ENCODE data around the gene SAP25. TPM values are rescaled to one million over a fixed set of nuclear protein-coding genes. Genes with fewer than 3 reads are reported as not detected.

Gene SAP25
- polyA plus RNA-seq, 1 experiment = not detected

DNA sequence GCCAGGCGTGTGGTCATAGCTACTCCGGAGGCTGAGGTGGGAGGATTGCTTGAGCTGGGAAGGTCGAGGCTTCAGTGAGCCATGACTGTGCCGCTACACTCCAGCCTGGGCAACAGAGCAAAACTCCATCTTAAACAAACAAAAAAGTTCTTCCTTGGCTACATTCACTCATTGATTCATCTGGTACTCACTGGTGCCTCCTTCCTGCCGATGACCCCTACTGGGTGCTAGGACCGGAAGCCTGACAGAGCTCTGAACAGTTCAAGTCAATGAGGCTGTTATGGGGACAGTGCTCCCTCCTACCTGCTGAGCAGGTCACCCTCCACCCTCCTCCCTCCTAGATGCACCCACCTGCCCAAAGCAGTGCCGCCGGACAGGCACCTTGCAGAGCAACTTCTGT is 33.4 kb upstream of the SAP25 start:
- no peak overlapping the region for H3K4me3 ChIP-seq (ENCODE audit: low read depth, low read length)
- CTCF ChIA-PET = interaction anchor here (0.6 to 0.7 kb wide), 2 partner anchors 17 to 47 kb away, joined by 3 to 4 read pairs; no protein-coding TSS in a partner anchor
- no peak overlapping the region for H3K27ac ChIP-seq (ENCODE audit: low read depth, low read length)
- DNase-seq (ENCODE audit: low read depth, low spot score) = no peak
- POLR2A ChIA-PET = interaction anchor here (0.6 to 3.9 kb wide), 2 partner anchors 21 to 23 kb away, joined by 4 to 18 read pairs; partner anchors contain the start of genes FBXO24 and LRCH4
- no peaks in the 10 kb centered on the region; the same call in 1 of the 2 replicates for H3K9me3 ChIP-seq (ENCODE audit: control insufficient read depth, insufficient read depth, low read length)
- no peaks in the 10 kb centered on the region for H3K27me3 ChIP-seq (ENCODE audit: control insufficient read depth, insufficient read depth, low read length)
- TF ChIP-seq, protein P1, sequence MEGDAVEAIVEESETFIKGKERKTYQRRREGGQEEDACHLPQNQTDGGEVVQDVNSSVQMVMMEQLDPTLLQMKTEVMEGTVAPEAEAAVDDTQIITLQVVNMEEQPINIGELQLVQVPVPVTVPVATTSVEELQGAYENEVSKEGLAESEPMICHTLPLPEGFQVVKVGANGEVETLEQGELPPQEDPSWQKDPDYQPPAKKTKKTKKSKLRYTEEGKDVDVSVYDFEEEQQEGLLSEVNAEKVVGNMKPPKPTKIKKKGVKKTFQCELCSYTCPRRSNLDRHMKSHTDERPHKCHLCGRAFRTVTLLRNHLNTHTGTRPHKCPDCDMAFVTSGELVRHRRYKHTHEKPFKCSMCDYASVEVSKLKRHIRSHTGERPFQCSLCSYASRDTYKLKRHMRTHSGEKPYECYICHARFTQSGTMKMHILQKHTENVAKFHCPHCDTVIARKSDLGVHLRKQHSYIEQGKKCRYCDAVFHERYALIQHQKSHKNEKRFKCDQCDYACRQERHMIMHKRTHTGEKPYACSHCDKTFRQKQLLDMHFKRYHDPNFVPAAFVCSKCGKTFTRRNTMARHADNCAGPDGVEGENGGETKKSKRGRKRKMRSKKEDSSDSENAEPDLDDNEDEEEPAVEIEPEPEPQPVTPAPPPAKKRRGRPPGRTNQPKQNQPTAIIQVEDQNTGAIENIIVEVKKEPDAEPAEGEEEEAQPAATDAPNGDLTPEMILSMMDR (IDR thresholded peaks at IDR 0.05; ENCODE audit: low read depth, low read length) = no peak

DNA sequence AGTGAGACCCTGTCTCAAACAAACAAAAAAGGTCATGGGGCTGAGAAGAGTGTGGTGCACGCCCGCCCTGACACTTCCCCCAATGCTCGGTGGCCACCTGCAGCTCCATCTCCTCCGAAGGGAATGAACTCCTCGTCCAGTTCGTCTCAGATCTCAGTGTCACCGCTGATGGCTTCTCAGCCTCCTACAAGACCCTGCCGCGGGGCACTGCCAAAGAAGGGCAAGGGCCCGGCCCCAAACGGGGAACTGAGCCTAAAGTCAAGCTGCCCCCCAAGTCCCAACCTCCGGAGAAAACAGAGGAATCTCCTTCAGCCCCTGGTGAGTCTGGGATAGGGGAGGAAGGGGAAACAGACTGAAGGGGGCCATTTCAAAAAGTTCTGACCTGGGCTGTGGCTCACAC is 32.6 kb upstream of the SAP25 start:
- TF ChIP-seq, protein P1 (IDR thresholded peaks at IDR 0.05; ENCODE audit: low read depth, low read length) = no peak
- POLR2A ChIA-PET = interaction anchor here (3.9 kb wide), 1 partner anchor 20 kb away, joined by 18 read pairs; the partner anchor contains the start of genes FBXO24 and LRCH4

DNA sequence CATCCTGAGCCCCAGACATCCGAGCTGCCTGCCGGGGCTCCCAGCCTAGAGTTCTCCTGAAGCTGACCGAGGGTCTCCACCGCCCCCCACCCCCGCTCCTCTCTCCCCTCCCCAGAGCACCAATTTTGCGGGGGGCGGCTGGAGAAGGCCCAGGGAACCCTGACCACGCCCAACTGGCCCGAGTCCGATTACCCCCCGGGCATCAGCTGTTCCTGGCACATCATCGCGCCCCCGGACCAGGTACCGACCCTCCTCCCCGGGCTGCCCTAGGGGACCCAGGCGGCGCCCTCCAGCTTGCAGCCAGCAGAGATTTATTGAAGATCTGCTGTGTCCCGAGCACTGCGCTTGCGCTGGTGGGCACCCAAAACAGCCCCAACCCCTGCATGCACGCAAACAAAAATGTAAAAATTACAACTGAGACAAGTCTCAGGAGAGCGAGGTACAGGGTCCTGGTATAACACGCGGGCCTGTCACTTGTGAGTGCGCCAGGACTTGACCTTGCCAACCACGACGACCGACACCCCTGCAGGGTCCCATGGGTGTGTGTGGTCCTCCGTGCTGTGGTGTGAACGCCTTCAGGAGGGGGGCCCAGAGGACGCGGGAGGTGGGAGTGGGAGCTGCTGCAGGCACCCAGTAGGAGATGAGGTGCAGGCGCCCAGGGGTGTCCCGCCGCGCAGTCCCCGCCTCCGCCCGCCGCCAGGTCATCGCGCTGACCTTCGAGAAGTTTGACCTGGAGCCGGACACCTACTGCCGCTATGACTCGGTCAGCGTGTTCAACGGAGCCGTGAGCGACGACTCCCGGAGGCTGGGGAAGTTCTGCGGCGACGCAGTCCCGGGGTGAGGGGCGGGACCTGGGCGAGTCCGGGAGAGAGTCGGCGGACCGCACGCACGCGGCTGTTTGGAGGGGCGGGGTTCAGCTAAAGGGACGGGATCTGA is 31.5 kb upstream of the SAP25 start:
- DNase-seq (ENCODE audit: low read depth, low spot score) = no peak
- Histone ChIP-seq H3K27me3 (ENCODE audit: control insufficient read depth, insufficient read depth, low read length) (no peaks in the 10 kb centered on the region), H3K4me3 (ENCODE audit: low read depth, low read length) (peak overlapping the region; percentile 94), H3K9me3 (ENCODE audit: control insufficient read depth, insufficient read depth, low read length) (no peaks in the 10 kb centered on the region; the same call in 1 of the 2 replicates), H3K27ac (ENCODE audit: low read depth, low read length) (no peak overlapping the region)
- TF ChIP-seq, protein P1 (IDR thresholded peaks at IDR 0.05; ENCODE audit: low read depth, low read length) = no peak
- ChIA-PET CTCF (interaction anchor here (0.9 to 1.3 kb wide), 2 partner anchors 17 to 41 kb away, joined by 3 to 4 read pairs; no protein-coding TSS in a partner anchor), POLR2A (interaction anchor here (1.5 to 3.9 kb wide), 2 partner anchors 19 to 68 kb away, joined by 4 to 18 read pairs; partner anchors contain the start of genes FBXO24 and LRCH4)

More for the DNA sequence above, 32.6 kb upstream of the SAP25 start:
- Histone ChIP-seq H3K27ac (ENCODE audit: low read depth, low read length) (no peak overlapping the region), H3K9me3 (ENCODE audit: control insufficient read depth, insufficient read depth, low read length) (no peaks in the 10 kb centered on the region; the same call in 1 of the 2 replicates), H3K4me3 (ENCODE audit: low read depth, low read length) (no peak overlapping the region), H3K27me3 (ENCODE audit: control insufficient read depth, insufficient read depth, low read length) (no peaks in the 10 kb centered on the region)
- CTCF ChIA-PET = interaction anchor here (0.9 kb wide), 1 partner anchor 42 kb away, joined by 3 read pairs; no protein-coding TSS in a partner anchor
- no peak for DNase-seq (ENCODE audit: low read depth, low spot score)

DNA sequence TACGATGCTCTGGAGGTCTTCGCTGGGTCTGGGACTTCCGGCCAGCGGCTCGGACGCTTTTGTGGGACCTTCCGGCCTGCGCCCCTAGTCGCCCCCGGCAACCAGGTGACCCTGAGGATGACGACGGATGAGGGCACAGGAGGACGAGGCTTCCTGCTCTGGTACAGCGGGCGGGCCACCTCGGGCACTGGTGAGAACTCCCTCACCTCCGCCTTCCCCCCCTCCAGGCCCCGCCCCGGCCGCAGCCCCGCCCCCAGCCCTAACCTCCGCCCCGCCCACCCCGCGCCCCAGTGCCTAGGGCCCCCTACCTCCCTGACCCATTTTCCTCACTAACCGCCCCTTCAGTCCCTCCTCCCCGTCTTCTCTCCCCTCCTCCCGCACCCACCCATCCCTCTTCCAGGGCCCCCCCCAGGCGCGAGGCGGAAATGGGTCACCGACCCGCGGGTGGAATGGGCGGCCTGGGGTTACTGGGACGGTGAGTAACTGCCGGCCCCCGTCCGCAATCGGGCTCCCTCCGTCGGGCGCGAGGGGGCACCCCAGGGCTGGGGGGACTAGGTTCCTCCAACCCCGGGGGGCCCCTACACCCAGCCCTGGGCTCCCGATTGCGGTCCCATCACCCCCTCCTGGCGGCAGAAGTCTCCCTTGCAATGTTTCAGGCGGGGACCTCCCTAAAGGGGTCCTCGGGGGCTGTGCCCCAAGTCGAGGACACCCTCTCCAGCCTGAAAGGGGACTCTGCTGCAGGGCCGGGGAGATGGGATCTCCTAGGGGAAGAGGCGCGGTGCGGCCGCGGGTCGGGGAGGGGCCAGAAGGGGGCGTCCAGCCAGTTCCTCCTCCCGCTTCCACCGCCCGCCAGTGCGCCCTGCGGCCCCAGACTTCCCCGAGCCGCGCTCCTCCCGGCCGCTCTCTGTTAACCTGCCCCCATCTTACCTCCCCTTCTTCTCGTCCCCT is 30.6 kb upstream of the SAP25 start:
- Histone ChIP-seq H3K9me3 (ENCODE audit: control insufficient read depth, insufficient read depth, low read length) (no peaks in the 10 kb centered on the region; the same call in 1 of the 2 replicates), H3K27ac (ENCODE audit: low read depth, low read length) (peak overlapping the region; percentile 77), H3K27me3 (ENCODE audit: control insufficient read depth, insufficient read depth, low read length) (no peaks in the 10 kb centered on the region), H3K4me3 (ENCODE audit: low read depth, low read length) (peak overlapping the region; percentile 94)
- ChIA-PET CTCF (interaction anchor here (0.9 to 2.2 kb wide), 3 partner anchors 9 to 135 kb away, joined by 4 to 14 read pairs (median 6); partner anchors contain the start of gene MOSPD3), POLR2A (interaction anchor here (0.5 to 3.9 kb wide), 6 partner anchors 8 to 1732 kb away, joined by 4 to 68 read pairs (median 12); partner anchors contain the start of genes FBXO24, LRCH4 and MOSPD3)
- TF ChIP-seq, protein P1 (IDR thresholded peaks at IDR 0.05; ENCODE audit: low read depth, low read length) = peak; percentile 46
- DNase-seq (ENCODE audit: low read depth, low spot score) = no peak
